Prostate gland (tissue), 2 donors: ENCODE data around the gene NAP1L2.

Source experiments
- POLR2A ChIP-seq: fragments of 450-650 bp; IDR thresholded peaks from one replicate; pipeline ENCODE4 v1.6.1; 2016; ENCODE audit warnings: antibody characterized with exemption, mild to moderate bottlenecking
- POLR2AphosphoS5 ChIP-seq: sonication (generic); formaldehyde crosslinking; IDR thresholded peaks from one replicate; pipeline ENCODE4 v1.6.1; 2017; ENCODE audit warnings: antibody characterized with exemption
- TF ChIP-seq, protein P1 (sequence below), 4 experiments: fragments of 200-600 bp in 2 of 4; fragments of 450-650 bp in 2 of 4; sonication (generic) in 2 of 4; IDR thresholded peaks; 1 replicate in 3 of 4; 2 replicates in 1 of 4; pipeline ENCODE4 v1.5.1; 2016 to 2019; ENCODE audit warnings: antibody characterized with exemption in 4 of 4, mild to moderate bottlenecking in 2 of 4, moderate library complexity in 2 of 4

DNA sequence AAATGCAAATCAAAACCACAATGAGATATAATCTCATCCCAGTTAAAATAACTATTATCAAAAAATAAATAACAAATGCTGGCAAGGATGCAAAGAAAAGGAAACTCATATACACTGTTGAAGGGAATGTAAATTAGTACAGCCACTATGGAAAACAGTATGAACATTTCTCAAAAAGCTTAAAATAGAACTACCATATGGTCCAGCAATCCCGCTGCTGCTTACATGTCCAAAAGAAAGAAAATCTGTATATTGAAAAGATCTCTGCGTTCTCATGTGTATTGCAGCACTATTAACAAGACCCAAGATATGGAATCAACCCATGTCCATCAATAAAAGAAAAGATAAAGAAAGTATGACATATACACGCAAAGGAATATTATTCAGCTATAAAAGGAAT is 3.0 kb upstream of the NAP1L2 start:
- TF ChIP-seq, protein P1, sequence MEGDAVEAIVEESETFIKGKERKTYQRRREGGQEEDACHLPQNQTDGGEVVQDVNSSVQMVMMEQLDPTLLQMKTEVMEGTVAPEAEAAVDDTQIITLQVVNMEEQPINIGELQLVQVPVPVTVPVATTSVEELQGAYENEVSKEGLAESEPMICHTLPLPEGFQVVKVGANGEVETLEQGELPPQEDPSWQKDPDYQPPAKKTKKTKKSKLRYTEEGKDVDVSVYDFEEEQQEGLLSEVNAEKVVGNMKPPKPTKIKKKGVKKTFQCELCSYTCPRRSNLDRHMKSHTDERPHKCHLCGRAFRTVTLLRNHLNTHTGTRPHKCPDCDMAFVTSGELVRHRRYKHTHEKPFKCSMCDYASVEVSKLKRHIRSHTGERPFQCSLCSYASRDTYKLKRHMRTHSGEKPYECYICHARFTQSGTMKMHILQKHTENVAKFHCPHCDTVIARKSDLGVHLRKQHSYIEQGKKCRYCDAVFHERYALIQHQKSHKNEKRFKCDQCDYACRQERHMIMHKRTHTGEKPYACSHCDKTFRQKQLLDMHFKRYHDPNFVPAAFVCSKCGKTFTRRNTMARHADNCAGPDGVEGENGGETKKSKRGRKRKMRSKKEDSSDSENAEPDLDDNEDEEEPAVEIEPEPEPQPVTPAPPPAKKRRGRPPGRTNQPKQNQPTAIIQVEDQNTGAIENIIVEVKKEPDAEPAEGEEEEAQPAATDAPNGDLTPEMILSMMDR (IDR thresholded peaks at IDR 0.05) = no peak
- TF ChIP-seq POLR2A = no peak
- no peak for TF ChIP-seq POLR2AphosphoS5
